ENCODE data around the gene PJA2. TPM values are rescaled to one million over a fixed set of nuclear protein-coding genes. Genes with fewer than 3 reads are reported as not detected.

PJA2 gene
- polyA plus RNA-seq, 2 of the 4 experiments (the other 2 are of a cell fraction), result 24.9 to 56.5 TPM

DNA sequence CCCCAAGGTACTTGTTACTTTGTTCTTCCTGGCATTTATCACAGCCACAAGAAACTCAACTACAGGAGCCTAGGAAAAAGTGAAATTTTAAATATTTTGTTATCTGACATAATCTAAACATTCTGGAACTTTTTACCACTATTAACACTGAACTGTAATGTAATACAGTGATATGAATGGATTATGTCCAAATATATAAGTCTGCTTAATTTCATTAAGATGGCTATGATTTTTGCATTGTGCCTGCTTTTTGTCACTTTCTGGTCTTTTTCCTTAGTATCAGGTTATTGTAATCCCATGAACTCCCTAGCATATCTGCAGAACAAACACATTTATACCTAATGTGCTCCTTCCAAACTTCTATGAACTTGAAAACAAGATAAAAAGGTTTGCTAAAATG lies 35.8 kb downstream of the PJA2 start:
- TF ChIP-seq NR3C1 (IDR thresholded peaks at IDR 0.05), result no peak
- POLR2A ChIA-PET, result no interaction called here
- Histone ChIP-seq H3K27ac (no peak overlapping the region), H3K4me1 (no peaks in the 10 kb centered on the region), H3K4me3 (no peak overlapping the region), H3K9me3 (no peaks in the 10 kb centered on the region), H3K4me2 (no peak overlapping the region)
- no peak for FAIRE-seq
- CTCF ChIA-PET, result no interaction called here
- ATAC-seq, result no peak
- no peak for DNase-seq (ENCODE audit: low read depth in 1 of 2, low spot score in 1 of 2)

DNA sequence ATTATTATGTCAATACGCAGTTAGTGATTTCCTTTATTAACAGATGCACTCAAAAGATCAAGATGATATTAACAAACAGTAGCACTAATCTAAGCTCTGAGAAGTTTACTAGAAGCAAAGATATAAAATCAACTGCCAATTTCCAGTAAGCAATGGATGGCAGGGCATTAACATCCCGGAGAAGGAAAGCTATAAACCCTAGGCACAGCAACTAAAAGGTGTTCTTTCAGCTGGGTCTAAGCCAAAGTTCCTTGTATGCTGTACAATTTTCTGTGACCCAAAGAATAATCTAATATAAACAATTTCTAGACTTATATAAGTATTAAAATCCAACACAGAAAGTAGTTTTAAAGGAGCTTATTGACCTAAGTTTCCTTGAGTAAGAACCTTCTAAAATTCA lies 39.4 kb downstream of the PJA2 start:
- TF ChIP-seq, protein P1, sequence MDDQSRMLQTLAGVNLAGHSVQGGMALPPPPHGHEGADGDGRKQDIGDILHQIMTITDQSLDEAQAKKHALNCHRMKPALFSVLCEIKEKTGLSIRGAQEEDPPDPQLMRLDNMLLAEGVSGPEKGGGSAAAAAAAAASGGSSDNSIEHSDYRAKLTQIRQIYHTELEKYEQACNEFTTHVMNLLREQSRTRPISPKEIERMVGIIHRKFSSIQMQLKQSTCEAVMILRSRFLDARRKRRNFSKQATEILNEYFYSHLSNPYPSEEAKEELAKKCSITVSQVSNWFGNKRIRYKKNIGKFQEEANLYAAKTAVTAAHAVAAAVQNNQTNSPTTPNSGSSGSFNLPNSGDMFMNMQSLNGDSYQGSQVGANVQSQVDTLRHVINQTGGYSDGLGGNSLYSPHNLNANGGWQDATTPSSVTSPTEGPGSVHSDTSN (IDR thresholded peaks at IDR 0.05), result no peak
- TF ChIP-seq FOSL2 (IDR thresholded peaks at IDR 0.05), result no peak
- no peak for TF ChIP-seq FOSL2 (CRISPR knock-in tag; IDR thresholded peaks at IDR 0.05)
- TF ChIP-seq, protein P2, sequence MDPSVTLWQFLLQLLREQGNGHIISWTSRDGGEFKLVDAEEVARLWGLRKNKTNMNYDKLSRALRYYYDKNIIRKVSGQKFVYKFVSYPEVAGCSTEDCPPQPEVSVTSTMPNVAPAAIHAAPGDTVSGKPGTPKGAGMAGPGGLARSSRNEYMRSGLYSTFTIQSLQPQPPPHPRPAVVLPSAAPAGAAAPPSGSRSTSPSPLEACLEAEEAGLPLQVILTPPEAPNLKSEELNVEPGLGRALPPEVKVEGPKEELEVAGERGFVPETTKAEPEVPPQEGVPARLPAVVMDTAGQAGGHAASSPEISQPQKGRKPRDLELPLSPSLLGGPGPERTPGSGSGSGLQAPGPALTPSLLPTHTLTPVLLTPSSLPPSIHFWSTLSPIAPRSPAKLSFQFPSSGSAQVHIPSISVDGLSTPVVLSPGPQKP (IDR thresholded peaks at IDR 0.05; ENCODE audit: low read depth, low read length), result no peak
- TF ChIP-seq MYC (IDR thresholded peaks at IDR 0.05; ENCODE audit: borderline replicate concordance, low read length), result no peak
- no peak for TF ChIP-seq JUN (IDR thresholded peaks at IDR 0.05)
- no peak for TF ChIP-seq POLR2A (IDR thresholded peaks at IDR 0.05; ENCODE audit: low read length)
- TF ChIP-seq RFX5 (IDR thresholded peaks at IDR 0.05), result no peak
- TF ChIP-seq, protein P3, sequence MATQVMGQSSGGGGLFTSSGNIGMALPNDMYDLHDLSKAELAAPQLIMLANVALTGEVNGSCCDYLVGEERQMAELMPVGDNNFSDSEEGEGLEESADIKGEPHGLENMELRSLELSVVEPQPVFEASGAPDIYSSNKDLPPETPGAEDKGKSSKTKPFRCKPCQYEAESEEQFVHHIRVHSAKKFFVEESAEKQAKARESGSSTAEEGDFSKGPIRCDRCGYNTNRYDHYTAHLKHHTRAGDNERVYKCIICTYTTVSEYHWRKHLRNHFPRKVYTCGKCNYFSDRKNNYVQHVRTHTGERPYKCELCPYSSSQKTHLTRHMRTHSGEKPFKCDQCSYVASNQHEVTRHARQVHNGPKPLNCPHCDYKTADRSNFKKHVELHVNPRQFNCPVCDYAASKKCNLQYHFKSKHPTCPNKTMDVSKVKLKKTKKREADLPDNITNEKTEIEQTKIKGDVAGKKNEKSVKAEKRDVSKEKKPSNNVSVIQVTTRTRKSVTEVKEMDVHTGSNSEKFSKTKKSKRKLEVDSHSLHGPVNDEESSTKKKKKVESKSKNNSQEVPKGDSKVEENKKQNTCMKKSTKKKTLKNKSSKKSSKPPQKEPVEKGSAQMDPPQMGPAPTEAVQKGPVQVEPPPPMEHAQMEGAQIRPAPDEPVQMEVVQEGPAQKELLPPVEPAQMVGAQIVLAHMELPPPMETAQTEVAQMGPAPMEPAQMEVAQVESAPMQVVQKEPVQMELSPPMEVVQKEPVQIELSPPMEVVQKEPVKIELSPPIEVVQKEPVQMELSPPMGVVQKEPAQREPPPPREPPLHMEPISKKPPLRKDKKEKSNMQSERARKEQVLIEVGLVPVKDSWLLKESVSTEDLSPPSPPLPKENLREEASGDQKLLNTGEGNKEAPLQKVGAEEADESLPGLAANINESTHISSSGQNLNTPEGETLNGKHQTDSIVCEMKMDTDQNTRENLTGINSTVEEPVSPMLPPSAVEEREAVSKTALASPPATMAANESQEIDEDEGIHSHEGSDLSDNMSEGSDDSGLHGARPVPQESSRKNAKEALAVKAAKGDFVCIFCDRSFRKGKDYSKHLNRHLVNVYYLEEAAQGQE (IDR thresholded peaks at IDR 0.05), result no peak
- TF ChIP-seq HOXA7 (CRISPR knock-in tag; IDR thresholded peaks at IDR 0.05), result no peak
- no peak for TF ChIP-seq CHD4 (IDR thresholded peaks at IDR 0.05; ENCODE audit: borderline replicate concordance)
- no peak for TF ChIP-seq ZFP36 (IDR thresholded peaks at IDR 0.05; ENCODE audit: borderline replicate concordance, partially characterized antibody)
- TF ChIP-seq HOXB13 (CRISPR knock-in tag; IDR thresholded peaks at IDR 0.05; ENCODE audit: low read depth), result no peak
- no peak for TF ChIP-seq USF2 (IDR thresholded peaks at IDR 0.05)
- TF ChIP-seq CBX8 (IDR thresholded peaks at IDR 0.05), result no peak
- no peak for TF ChIP-seq ATOH8 (CRISPR knock-in tag; IDR thresholded peaks at IDR 0.05; ENCODE audit: low read depth)
- TF ChIP-seq HEYL (CRISPR knock-in tag; IDR thresholded peaks at IDR 0.05), result no peak
- CTCF ChIA-PET, result interaction anchor here (0.6 to 1.5 kb wide), 2 partner anchors 319 to 373 kb away, joined by 3 to 8 read pairs; no protein-coding TSS in a partner anchor
- FAIRE-seq, result no peak
- Histone ChIP-seq H3K9me3 (peaks cover 8% of the 10 kb centered on the region; the same call in 1 of the 3 replicates), H3K4me3 (no peak overlapping the region), H3K4me1 (no peaks in the 10 kb centered on the region), H3K4me2 (no peak overlapping the region), H3K27ac (no peak overlapping the region)
- no peak for ATAC-seq
- POLR2A ChIA-PET, result interaction anchor here (1.7 kb wide), 1 partner anchor 40 kb away, joined by 5 read pairs; the partner anchor contains the start of gene PJA2
- no peak for DNase-seq (ENCODE audit: low read depth in 1 of 2, low spot score in 1 of 2)
- WGBS (ENCODE audit: missing lambda C conversion rate), result 90% methylated on average over 2 of the region's 2 CpGs
